Erythroblast (primary cell): Measurements from ENCODE around the gene ERMN.

Experiments used
- GATA1 ChIP-seq: IDR thresholded peaks from 2 replicates; pipeline ENCODE4 v1.6.1; 2011; ENCODE audit warnings: low read depth, mild to moderate bottlenecking, control low read depth, low read length, moderate library complexity
- POLR2A ChIP-seq: IDR thresholded peaks from 2 replicates; pipeline ENCODE4 v1.6.1; 2011; ENCODE audit warnings: mild to moderate bottlenecking, low read length

GRCh38 chr2:157327621-157328500 is 2.2 kb upstream of the ERMN start:
- TF ChIP-seq POLR2A: no peak
- no peak for TF ChIP-seq GATA1
